ENCODE data around the gene MCTP1.

- no peak for TF ChIP-seq TCF4 (CRISPR knock-in tag; IDR thresholded peaks at IDR 0.05; ENCODE audit: borderline replicate concordance)
- TF ChIP-seq, protein P1, sequence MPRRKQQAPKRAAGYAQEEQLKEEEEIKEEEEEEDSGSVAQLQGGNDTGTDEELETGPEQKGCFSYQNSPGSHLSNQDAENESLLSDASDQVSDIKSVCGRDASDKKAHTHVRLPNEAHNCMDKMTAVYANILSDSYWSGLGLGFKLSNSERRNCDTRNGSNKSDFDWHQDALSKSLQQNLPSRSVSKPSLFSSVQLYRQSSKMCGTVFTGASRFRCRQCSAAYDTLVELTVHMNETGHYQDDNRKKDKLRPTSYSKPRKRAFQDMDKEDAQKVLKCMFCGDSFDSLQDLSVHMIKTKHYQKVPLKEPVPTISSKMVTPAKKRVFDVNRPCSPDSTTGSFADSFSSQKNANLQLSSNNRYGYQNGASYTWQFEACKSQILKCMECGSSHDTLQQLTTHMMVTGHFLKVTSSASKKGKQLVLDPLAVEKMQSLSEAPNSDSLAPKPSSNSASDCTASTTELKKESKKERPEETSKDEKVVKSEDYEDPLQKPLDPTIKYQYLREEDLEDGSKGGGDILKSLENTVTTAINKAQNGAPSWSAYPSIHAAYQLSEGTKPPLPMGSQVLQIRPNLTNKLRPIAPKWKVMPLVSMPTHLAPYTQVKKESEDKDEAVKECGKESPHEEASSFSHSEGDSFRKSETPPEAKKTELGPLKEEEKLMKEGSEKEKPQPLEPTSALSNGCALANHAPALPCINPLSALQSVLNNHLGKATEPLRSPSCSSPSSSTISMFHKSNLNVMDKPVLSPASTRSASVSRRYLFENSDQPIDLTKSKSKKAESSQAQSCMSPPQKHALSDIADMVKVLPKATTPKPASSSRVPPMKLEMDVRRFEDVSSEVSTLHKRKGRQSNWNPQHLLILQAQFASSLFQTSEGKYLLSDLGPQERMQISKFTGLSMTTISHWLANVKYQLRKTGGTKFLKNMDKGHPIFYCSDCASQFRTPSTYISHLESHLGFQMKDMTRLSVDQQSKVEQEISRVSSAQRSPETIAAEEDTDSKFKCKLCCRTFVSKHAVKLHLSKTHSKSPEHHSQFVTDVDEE (CRISPR knock-in tag; IDR thresholded peaks at IDR 0.05), result no peak
- no peak for TF ChIP-seq RARB (CRISPR knock-in tag; IDR thresholded peaks at IDR 0.05)
- TF ChIP-seq CSDC2 (CRISPR knock-in tag; IDR thresholded peaks at IDR 0.05), result no peak
- TF ChIP-seq, protein P2, sequence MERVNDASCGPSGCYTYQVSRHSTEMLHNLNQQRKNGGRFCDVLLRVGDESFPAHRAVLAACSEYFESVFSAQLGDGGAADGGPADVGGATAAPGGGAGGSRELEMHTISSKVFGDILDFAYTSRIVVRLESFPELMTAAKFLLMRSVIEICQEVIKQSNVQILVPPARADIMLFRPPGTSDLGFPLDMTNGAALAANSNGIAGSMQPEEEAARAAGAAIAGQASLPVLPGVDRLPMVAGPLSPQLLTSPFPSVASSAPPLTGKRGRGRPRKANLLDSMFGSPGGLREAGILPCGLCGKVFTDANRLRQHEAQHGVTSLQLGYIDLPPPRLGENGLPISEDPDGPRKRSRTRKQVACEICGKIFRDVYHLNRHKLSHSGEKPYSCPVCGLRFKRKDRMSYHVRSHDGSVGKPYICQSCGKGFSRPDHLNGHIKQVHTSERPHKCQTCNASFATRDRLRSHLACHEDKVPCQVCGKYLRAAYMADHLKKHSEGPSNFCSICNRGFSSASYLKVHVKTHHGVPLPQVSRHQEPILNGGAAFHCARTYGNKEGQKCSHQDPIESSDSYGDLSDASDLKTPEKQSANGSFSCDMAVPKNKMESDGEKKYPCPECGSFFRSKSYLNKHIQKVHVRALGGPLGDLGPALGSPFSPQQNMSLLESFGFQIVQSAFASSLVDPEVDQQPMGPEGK (CRISPR knock-in tag; IDR thresholded peaks at IDR 0.05; ENCODE audit: borderline replicate concordance), result no peak
- no peak for TF ChIP-seq ZFP30 (CRISPR knock-in tag; IDR thresholded peaks at IDR 0.05)
- no peak for TF ChIP-seq ZNF70 (CRISPR knock-in tag; IDR thresholded peaks at IDR 0.05)
- TF ChIP-seq GLIS3 (CRISPR knock-in tag; IDR thresholded peaks at IDR 0.05), result no peak
- TF ChIP-seq ISL1 (CRISPR knock-in tag; IDR thresholded peaks at IDR 0.05), result no peak
Measured at GRCh38 chr5:94778299-94778698, 506.6 kb downstream of the MCTP1 start.

Data from SK-N-SH treated with all-trans-retinoic acid at 6 μM for 48 hours (cell line).